Globus pallidus (tissue), 1 donor: ENCODE results near the gene MXD3.
"Not testable (repeated sequence)": the region's sequence is repeated elsewhere in the genome, so short reads cannot be mapped to it uniquely, and the experiment has no call there.

Experiments used
- DNase-seq: peaks from one replicate; pipeline ENCODE4 v3.0.0-alpha.2; 2015; ENCODE audit warnings: low spot score

Gene MXD3

GRCh38 chr5:177343000-177343399 is 31.3 kb upstream of the MXD3 start:
- not testable (repeated sequence) for DNase-seq

- DNase-seq = no peak
These were observed 27.5 kb upstream of the MXD3 start for GRCh38 chr5:177339107-177339638.

- DNase-seq = no peak
These were observed 26.8 kb upstream of the MXD3 start for GRCh38 chr5:177338251-177339106.

- no peak for DNase-seq
These were observed 25.2 kb upstream of the MXD3 start for GRCh38 chr5:177336603-177337494.

DNA sequence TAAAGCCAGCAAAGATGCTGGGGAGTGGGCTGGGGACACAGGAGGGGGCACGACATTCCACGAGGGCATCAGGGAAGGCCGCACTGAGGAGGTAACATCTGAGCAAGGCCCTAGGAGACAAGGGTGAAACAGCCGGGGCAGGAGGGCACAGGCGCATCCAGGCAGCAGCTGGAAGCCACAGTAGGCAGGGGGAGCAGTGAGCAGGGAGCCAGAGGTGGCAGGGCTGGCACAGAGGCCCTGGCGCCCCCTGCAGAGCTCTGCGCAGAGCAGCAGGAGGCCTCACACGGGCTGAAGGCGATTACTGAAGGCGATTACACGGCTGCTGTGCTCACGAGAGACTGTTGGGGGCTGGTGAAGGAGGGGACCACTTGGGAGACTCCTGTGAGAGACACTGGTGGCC is 24.4 kb upstream of the MXD3 start:
- no peak for DNase-seq

GRCh38 chr5:177335701-177336065 is 24.0 kb upstream of the MXD3 start:
- no peak for DNase-seq

GRCh38 chr5:177334781-177335700 is 23.3 kb upstream of the MXD3 start:
- no peak for DNase-seq

- DNase-seq = no peak
These were observed 22.5 kb upstream of the MXD3 start for GRCh38 chr5:177334155-177334551.

- DNase-seq = no peak
These were observed 21.9 kb upstream of the MXD3 start for GRCh38 chr5:177333420-177334154.

GRCh38 chr5:177332896-177333260 is 21.2 kb upstream of the MXD3 start:
- DNase-seq = no peak

DNA sequence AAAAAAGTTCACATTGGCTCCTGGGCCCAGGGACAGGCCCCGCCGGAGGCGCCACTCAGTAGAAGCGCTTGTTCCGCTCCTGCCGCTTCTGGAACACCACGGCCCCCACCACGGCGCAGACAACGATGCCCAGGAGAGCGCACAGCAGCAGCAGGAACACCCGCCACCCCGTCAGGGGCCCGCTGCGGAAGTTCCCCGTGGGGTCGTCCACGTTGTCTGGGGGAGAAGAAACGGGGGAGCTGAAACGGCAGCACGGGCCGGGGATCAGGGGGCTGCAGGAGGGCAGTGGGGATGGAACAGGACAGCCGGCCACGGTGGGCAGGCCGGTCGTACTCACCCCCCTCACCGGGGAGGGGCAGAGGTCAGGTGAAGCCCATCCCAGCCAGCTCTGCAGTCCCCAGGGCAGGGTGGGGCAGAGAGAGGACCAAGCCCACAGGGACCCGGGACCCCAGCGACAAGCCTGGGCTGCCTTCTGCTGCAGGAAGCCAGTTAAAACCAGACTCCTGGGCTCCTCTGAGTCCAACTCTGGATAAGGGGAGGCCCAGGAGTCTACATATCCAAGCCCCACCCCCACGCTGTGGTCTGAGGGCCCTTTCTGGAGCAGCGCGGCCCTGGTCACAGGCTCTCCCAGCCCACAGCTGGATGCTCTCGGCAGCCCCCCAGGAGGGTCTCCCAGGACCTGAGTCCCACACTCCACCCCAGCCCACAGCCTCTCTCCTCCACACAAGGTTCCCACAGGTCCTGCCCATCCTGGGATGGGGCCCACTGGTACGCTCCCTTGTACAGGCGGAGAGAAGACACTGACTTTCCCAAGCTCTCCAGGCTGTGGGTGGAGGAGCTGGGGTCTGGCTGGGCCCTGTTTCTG is 20.6 kb upstream of the MXD3 start:
- no peak for DNase-seq

DNA sequence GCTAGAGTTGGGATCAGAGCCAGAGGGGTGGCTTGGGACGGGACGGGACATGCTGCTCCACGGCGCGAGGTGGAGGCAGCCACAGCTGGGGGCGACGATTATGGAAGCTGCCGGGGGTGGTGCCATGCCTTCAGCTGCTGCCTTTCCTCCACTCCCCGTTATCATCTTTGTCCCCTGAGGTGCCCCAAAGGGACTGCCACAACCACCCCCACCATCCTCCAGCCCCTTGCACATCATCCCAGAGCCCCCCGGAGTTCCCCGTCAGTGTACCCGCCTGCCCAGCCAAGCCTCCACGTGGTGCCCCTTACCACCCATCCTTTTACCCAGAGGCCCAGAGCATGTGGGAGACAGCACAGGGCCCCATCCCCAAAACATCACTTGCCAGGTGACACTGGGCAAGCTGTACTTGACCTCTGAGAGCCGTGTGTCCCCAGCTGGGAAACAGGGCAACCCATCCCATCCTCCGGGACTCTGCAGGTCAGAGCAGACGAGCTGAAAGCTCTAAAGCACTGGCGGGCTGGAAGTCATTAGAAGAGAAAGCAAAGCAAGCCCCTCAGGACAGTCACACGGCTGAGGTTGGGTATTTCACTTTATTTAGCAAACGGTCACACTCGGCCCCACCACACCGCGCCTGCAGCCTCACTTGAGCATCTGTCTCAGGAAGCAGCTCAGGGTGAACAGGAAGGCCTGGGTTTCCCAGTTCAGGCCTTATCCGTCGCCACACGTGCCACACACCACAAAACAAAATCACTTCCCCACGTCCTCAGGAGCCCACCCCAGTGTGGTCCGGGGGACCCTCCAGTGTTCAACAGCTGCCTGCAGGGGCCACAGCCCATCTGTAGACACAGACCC is 19.5 kb upstream of the MXD3 start:
- no peak for DNase-seq

GRCh38 chr5:177329883-177330282 is 18.2 kb upstream of the MXD3 start:
- no peak for DNase-seq

DNA sequence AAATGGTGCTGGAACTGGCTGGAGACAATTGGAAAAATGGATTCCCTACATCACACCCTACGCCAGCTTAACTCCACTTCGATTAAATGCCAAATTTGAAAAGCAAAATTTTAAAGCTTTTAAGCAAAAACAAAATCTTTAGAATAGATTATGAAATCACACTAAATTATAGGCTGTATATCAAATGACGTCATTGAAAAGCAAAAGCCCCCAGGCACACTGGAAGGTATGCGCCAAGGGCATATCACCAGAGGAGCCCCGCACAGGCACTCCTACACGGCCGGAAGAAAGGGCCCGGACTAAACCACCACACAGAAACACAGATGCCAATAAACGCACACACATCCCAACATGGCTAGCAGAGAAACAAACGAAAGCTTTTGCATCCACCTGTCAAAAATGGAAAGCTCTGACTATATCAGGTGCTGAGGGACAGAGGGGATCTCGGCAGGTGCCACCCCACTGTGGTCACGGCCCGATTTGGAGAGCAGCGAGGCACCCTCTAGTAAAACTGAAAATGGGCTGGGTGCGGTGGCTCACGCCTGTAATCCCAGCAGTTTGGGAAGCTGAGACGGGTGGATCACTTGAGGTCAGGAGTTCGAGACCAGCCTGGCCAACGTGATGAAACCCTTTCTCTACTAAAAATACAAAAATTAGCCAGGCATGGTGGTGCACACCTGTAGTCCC is 17.0 kb upstream of the MXD3 start:
- no peak for DNase-seq

- no peak for DNase-seq
These were observed 16.1 kb upstream of the MXD3 start for GRCh38 chr5:177327539-177328522.

DNA sequence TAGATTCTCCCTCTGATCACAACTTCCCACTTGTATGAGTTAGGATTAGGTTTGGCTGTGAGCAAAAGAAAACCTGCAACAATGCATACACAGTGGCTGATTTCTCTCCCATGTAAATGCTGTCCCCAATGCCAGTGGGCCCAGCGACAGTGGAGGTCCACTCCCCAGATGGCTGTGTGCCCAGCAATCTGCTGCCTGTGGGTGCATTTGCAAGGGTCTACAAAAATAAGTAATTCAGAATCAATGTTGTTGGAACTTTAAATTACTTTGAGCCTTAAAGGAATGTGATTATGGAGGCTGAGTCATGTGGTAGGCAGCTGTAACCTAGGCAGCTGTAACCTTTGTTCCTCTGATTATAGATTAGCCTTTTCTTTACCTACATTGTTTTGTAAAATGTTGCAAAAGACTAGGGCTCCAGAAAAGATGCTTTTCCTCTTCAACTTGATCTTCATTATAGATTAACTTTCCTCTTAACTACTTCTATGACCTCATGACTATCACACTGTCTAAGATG is 14.2 kb upstream of the MXD3 start:
- no peak for DNase-seq

- DNase-seq = peak; percentile 31
These were observed 9.2 kb upstream of the MXD3 start for GRCh38 chr5:177320879-177321278.
